Immature natural killer cell (primary cell): ENCODE results near the gene PPM1K. TPM values are rescaled to one million over a fixed set of nuclear protein-coding genes. Genes with fewer than 3 reads are reported as not detected.

Experiments used
- DNase-seq, 3 donors: peaks; one replicate each; pipeline ENCODE4 v3.0.0; 2022; ENCODE audit warnings: mixed read lengths in 1 of 3
- H3K27ac Mint-ChIP-seq, 6 donors: one replicate each; pipeline ENCODE4 v1.8.0; 2020; ENCODE audit warnings: mixed read lengths in 6 of 6, mild to moderate bottlenecking in 5 of 6, inconsistent platforms in 4 of 6, moderate library complexity in 3 of 6
- H3K27me3 Mint-ChIP-seq, 3 donors: one replicate each; pipeline ENCODE4 v1.8.0; 2020 to 2021; ENCODE audit warnings: low read depth in 3 of 3, mild to moderate bottlenecking in 3 of 3, mixed read lengths in 3 of 3, moderate library complexity in 3 of 3, inconsistent platforms in 1 of 3
- H3K36me3 Mint-ChIP-seq, 3 donors: one replicate each; pipeline ENCODE4 v1.8.0; 2020; ENCODE audit warnings: mixed read lengths in 3 of 3, inconsistent platforms in 2 of 3, mild to moderate bottlenecking in 2 of 3
- H3K4me1 Mint-ChIP-seq, 2 donors: one replicate each; pipeline ENCODE4 v1.8.0; 2020; ENCODE audit warnings: inconsistent platforms in 2 of 2, mild to moderate bottlenecking in 2 of 2, mixed read lengths in 2 of 2, moderate library complexity in 1 of 2
- H3K4me3 Mint-ChIP-seq, 5 donors: one replicate each; pipeline ENCODE4 v1.8.0; 2020; ENCODE audit warnings: mild to moderate bottlenecking in 5 of 5, mixed read lengths in 5 of 5, inconsistent platforms in 3 of 5, moderate library complexity in 3 of 5
- H3K9me3 Mint-ChIP-seq, 6 donors: one replicate each; pipeline ENCODE4 v1.8.0; 2020; ENCODE audit warnings: mild to moderate bottlenecking in 6 of 6, mixed read lengths in 6 of 6, inconsistent platforms in 4 of 6, moderate library complexity in 3 of 6
- polyA plus RNA-seq, 3 donors: library from polyadenylated mRNA; unstranded; fragments of 300-500 nt; fragmentation: Illumina TruSeq; gene quantifications; one replicate each; pipeline ENCODE4 v1.2.3, GENCODE V29; 2021

The PPM1K gene
- polyA plus RNA-seq, 3 donors from 2014 or later: 25.5 to 57.1 (median 55.5) TPM

GRCh38 chr4:88295656-88296055 lies 11.3 kb upstream of the PPM1K start:
- no peak overlapping the region for H3K4me3 Mint-ChIP-seq
- peaks cover 0 to 2% (median 0%) of the 10 kb centered on the region in 3 donors for H3K27me3 Mint-ChIP-seq
- H3K27ac Mint-ChIP-seq: no peak overlapping the region
- H3K9me3 Mint-ChIP-seq: no peaks in the 10 kb centered on the region
- no peaks in the 10 kb centered on the region for H3K4me1 Mint-ChIP-seq
- H3K36me3 Mint-ChIP-seq: no peaks in the 10 kb centered on the region
- no peak for DNase-seq

DNA sequence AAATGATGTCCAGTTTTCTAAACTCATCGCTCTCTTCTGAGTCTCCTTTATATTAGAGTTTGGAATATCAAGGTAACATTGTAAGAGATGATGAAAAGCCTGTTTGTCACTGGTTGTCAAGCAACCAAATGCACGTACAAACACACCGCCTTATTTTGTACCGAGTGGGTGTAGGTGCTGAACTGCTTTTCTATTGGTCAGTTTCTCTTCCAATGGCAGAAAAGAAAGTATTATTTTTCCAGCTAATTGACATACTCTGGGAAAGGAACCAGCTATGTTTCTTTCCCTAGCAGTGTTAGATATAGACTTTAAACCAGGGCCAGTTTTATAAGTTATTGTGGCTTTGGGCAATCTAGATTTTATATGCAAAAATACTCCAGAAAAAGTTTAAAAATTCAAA lies 6.6 kb upstream of the PPM1K start:
- H3K4me1 Mint-ChIP-seq: no peaks in the 10 kb centered on the region
- DNase-seq: no peak
- H3K27me3 Mint-ChIP-seq: peaks cover 0 to 2% (median 0%) of the 10 kb centered on the region in 3 donors
- H3K36me3 Mint-ChIP-seq: no peaks in the 10 kb centered on the region
- no peak overlapping the region for H3K27ac Mint-ChIP-seq
- H3K4me3 Mint-ChIP-seq: no peak overlapping the region
- no peaks in the 10 kb centered on the region for H3K9me3 Mint-ChIP-seq

DNA sequence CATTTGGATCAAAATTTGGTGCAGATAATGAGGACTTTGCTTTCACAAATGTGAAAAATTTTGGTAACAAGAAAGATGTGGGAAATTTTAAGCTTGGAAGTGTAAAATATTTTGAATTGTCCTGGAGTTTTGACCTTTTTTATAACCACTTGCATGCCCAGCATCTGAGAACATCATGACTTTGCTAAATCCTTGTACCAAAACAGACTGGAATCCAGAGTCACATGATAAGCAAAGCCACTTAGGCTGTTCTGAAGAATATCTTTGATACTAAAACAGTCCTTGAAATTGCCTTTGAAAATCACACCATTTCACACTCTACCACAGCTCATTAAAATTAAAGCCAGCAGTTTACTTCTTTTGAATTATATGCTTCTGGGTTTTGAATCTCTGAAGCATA lies 2.5 kb upstream of the PPM1K start:
- DNase-seq: no peak
- Mint-ChIP-seq H3K4me3 (no peak overlapping the region), H3K27ac (no peak overlapping the region), H3K9me3 (no peaks in the 10 kb centered on the region), H3K27me3 (peaks cover 9 to 22% (median 16%) of the 10 kb centered on the region in 3 donors), H3K4me1 (peaks cover 28 to 33% of the 10 kb centered on the region in 2 donors), H3K36me3 (peaks cover 0 to 5% (median 0%) of the 10 kb centered on the region in 3 donors)

DNA sequence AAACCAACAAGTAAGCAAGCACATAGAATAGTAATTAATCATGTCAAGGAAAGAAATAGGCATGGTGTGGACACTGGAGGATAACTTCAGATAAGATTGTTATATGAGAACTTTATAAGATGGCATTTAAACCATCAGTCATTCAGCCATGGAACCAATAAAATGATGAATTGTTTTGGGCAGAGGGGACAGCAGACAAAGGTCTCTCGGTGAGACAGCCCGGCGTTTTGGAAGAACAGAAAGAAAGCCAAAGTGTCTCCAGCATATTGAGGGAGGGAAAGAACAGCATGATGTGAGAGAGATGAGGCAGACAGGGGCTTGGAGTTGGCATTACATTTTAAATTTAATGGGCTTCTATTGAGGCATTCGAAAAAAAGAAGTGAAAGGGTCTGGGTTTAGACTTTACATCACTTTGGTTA lies 883 bp upstream of the PPM1K start:
- Mint-ChIP-seq H3K9me3 (peaks cover 0 to 1% (median 0%) of the 10 kb centered on the region in 6 donors), H3K4me3 (peak overlapping the region; percentile 93 to 99 (median 99)), H3K27me3 (peaks cover 9 to 23% (median 16%) of the 10 kb centered on the region in 3 donors), H3K27ac (peak overlapping the region; percentile 95 to 100 (median 100)), H3K4me1 (peaks cover 36 to 49% of the 10 kb centered on the region in 2 donors), H3K36me3 (peaks cover 0 to 5% (median 0%) of the 10 kb centered on the region in 3 donors)
- DNase-seq: no peak

GRCh38 chr4:88283661-88284438 lies 511 bp downstream of the PPM1K start:
- H3K4me3 Mint-ChIP-seq: peak overlapping the region; percentile 96 to 99 (median 99)
- H3K27me3 Mint-ChIP-seq: peaks cover 9 to 21% (median 16%) of the 10 kb centered on the region in 3 donors
- H3K36me3 Mint-ChIP-seq: peaks cover 0 to 5% (median 0%) of the 10 kb centered on the region in 3 donors
- H3K4me1 Mint-ChIP-seq: peaks cover 41 to 62% of the 10 kb centered on the region in 2 donors
- peak overlapping the region; percentile 99 to 100 (median 100) for H3K27ac Mint-ChIP-seq
- H3K9me3 Mint-ChIP-seq: peaks cover 0 to 1% (median 0%) of the 10 kb centered on the region in 6 donors
- DNase-seq: peak; percentile 73 to 78 (median 75)

DNA sequence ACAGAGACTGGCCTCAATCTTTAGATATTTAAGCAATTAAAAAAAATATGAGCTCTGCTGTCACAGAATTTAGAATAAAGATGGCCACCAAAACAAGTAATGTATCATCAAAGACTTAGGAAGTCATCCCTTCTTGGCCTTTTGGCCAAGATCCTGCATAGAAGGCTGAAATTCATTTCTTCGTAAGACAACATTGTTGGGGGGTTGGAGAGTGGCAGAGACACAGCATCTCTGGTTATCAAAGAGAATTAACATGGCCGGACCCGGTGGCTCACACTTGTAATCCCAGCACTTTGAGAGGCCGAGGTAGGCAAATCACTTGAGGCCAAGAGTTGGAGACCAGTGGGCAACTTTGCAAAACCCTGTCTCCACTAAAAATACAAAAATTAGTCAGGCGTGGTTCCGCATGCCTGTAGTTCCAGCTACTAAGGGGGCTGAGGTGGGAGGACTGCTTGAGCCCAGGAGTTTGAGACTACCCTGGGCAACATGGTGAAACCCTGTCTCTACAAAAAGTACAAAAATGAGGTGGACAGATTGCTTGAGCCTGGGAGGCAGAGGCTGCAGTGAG lies 4.0 kb downstream of the PPM1K start:
- Mint-ChIP-seq H3K36me3 (peaks cover 4 to 19% (median 6%) of the 10 kb centered on the region in 3 donors), H3K9me3 (peaks cover 0 to 4% (median 0%) of the 10 kb centered on the region in 6 donors), H3K27me3 (peaks cover 9 to 21% (median 16%) of the 10 kb centered on the region in 3 donors), H3K4me3 (peak overlapping the region in 1 of 5 donors; percentile 4), H3K4me1 (peaks cover 49 to 87% of the 10 kb centered on the region in 2 donors), H3K27ac (peak overlapping the region in 4 of 6 donors; percentile 6 to 57 (median 29))
- no peak for DNase-seq

GRCh38 chr4:88277711-88278225 lies 6.6 kb downstream of the PPM1K start:
- Mint-ChIP-seq H3K27me3 (peaks cover 0 to 3% (median 2%) of the 10 kb centered on the region in 3 donors), H3K4me3 (no peak overlapping the region)

DNA sequence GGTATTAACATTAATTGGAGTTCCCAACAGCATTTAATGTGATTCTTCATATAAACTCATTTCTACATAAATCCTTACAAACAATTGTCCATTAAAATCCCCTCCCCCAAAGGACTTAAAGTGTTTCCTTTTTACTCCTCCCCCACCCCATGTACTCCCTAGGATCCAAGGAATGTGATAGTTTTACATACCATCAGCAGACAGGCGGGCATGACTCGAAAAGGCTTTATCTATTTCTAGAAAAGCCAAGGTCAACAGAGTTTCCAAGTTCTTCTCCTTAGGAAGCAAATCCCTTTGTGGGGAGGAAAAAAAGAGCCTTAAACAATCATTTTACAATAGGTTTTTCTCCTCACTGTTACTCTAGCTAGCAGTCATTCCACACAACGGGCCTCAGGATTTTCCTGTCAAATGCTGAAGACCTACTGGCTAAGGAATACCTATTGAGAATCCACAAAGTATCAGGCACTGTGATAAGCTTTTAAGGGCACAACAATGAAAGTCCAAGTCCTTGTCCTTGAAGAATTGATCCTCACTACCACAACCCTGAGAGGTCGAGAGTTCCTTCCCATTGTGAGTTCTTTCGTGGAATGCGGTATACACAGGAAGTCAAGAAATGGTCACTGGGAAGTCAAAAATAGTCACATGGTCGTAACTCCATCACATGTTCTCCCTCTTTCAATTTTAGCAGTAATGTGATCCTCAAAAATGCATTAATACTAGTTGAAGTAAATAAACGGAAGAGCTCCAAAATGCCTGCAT lies 7.2 kb downstream of the PPM1K start:
- Mint-ChIP-seq H3K4me3 (peak overlapping the region in 1 of 5 donors; percentile 14), H3K27ac (no peak overlapping the region)

More at GRCh38 chr4:88277711-88278225, 6.6 kb downstream of the PPM1K start:
- no peak for DNase-seq
- no peak overlapping the region for H3K27ac Mint-ChIP-seq
- H3K4me1 Mint-ChIP-seq: peaks cover 32 to 75% of the 10 kb centered on the region in 2 donors
- H3K36me3 Mint-ChIP-seq: peaks cover 5 to 23% (median 10%) of the 10 kb centered on the region in 3 donors
- H3K9me3 Mint-ChIP-seq: peaks cover 0 to 6% (median 0%) of the 10 kb centered on the region in 6 donors

GRCh38 chr4:88275949-88276515 lies 8.3 kb downstream of the PPM1K start:
- H3K4me1 Mint-ChIP-seq: peaks cover 21 to 58% of the 10 kb centered on the region in 2 donors
- peak overlapping the region in 1 of 6 donors; percentile 24 for H3K27ac Mint-ChIP-seq
- H3K27me3 Mint-ChIP-seq: peaks cover 0 to 2% (median 0%) of the 10 kb centered on the region in 3 donors
- H3K9me3 Mint-ChIP-seq: peaks cover 0 to 6% (median 0%) of the 10 kb centered on the region in 6 donors
- DNase-seq: no peak
- H3K36me3 Mint-ChIP-seq: peaks cover 5 to 23% (median 17%) of the 10 kb centered on the region in 3 donors
- H3K4me3 Mint-ChIP-seq: no peak overlapping the region

More for the DNA sequence above, 7.2 kb downstream of the PPM1K start:
- DNase-seq: no peak
- H3K36me3 Mint-ChIP-seq: peaks cover 5 to 23% (median 10%) of the 10 kb centered on the region in 3 donors
- peaks cover 0 to 2% (median 0%) of the 10 kb centered on the region in 3 donors for H3K27me3 Mint-ChIP-seq
- peaks cover 0 to 6% (median 0%) of the 10 kb centered on the region in 6 donors for H3K9me3 Mint-ChIP-seq
- peaks cover 26 to 69% of the 10 kb centered on the region in 2 donors for H3K4me1 Mint-ChIP-seq

DNA sequence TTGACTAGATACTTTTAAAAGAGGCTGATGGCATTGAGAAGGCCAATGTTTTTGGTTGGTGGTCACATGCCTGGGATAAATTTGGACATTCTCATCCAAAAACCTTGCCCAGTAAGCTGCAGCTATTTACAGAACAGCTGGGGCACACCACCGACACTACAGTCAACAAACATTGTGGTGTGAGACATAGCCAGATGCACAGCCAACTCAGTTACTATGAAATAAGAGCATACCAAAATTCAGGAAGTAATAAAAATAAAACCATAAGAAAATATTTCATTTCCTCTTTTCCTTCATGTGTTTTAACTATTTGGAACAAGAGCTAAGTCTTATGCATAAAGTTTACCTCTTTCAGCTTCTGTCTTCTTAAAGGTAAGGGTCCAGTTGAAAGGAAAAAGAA lies 8.8 kb downstream of the PPM1K start:
- peaks cover 5 to 23% (median 17%) of the 10 kb centered on the region in 3 donors for H3K36me3 Mint-ChIP-seq
- no peak overlapping the region for H3K4me3 Mint-ChIP-seq
- no peak for DNase-seq
- peaks cover 0 to 4% (median 0%) of the 10 kb centered on the region in 6 donors for H3K9me3 Mint-ChIP-seq
- H3K27me3 Mint-ChIP-seq: peaks cover 0 to under 1% (median 0%) of the 10 kb centered on the region in 3 donors
- H3K4me1 Mint-ChIP-seq: peaks cover 20 to 52% of the 10 kb centered on the region in 2 donors
- peak overlapping the region in 1 of 6 donors; percentile 24 for H3K27ac Mint-ChIP-seq

DNA sequence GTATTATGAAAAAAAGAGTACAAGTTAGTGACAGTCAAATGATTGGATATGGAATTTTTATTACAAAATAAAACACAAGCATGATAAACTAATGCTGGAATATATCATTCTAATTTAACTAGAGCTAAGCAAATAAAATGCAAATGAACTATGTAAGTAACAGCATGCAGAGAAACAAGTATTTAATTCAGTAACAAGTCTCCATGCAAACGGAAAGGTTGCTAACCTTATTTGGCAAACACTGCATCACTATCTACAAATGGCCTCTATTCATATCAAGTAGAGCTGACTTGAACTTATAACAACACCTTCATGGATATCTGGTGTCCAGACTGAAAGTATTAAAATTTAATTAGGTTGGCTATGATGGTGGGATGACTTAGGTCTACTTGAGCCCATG lies 15.4 kb downstream of the PPM1K start:
- peaks cover 5 to 29% (median 11%) of the 10 kb centered on the region in 3 donors for H3K36me3 Mint-ChIP-seq
- H3K4me3 Mint-ChIP-seq: no peak overlapping the region
- H3K27ac Mint-ChIP-seq: no peak overlapping the region
- peaks cover 0 to 1% (median 0%) of the 10 kb centered on the region in 6 donors for H3K9me3 Mint-ChIP-seq
- no peaks in the 10 kb centered on the region for H3K27me3 Mint-ChIP-seq
- peaks cover 1 to 3% of the 10 kb centered on the region in 2 donors for H3K4me1 Mint-ChIP-seq
- DNase-seq: no peak

DNA sequence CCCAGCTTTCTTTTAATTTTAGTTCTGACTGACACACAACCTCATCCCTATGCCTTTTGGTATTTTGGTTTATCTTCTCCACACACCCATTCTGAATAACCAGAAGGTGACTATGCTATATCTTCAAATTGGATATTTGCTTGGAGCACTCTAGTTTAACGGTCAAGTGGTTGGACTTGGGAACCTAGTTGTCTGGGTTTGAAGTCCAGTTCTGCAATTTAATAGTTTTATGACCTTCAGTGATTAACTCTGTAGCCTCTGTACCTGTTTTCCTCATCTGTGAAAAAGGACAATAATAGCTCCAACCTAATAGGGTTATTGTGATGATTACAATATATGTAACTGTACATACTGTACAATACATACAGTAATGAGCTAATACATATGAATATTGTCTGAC lies 20.0 kb downstream of the PPM1K start:
- Mint-ChIP-seq H3K36me3 (peaks cover 9 to 39% (median 14%) of the 10 kb centered on the region in 3 donors), H3K4me1 (peaks cover 0 to under 1% of the 10 kb centered on the region in 2 donors), H3K27ac (peak overlapping the region in 1 of 6 donors; percentile 17), H3K27me3 (no peaks in the 10 kb centered on the region), H3K4me3 (no peak overlapping the region), H3K9me3 (no peaks in the 10 kb centered on the region)
- DNase-seq: no peak

DNA sequence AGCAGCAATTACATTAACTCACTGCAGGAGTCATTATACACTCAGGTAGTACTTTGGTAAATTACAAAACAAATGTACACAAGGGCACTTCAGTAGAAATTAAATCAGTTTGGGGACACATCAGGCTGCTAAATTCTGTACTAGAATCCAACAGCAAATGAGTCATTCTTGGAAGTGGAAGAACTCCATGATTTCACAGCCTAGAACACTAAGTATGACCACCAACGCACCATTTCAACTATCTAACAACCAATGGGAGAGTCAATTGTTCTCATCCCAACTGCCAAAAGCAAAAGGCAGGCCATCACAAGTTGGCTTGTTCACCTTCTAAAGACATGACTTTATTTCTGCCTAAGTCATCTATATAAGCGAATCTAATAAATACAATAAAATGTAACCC lies 26.6 kb downstream of the PPM1K start:
- H3K9me3 Mint-ChIP-seq: no peaks in the 10 kb centered on the region
- peaks cover 4 to 17% (median 6%) of the 10 kb centered on the region in 3 donors for H3K36me3 Mint-ChIP-seq
- H3K27me3 Mint-ChIP-seq: peaks cover 0 to 2% (median 0%) of the 10 kb centered on the region in 3 donors
- no peak overlapping the region for H3K4me3 Mint-ChIP-seq
- no peak for DNase-seq
- no peak overlapping the region for H3K27ac Mint-ChIP-seq
- no peaks in the 10 kb centered on the region for H3K4me1 Mint-ChIP-seq
